Mammary epithelial cell (primary cell): ENCODE data around the gene SLC49A4.

Experiments used
- CTCF ChIP-seq, 2 donors: IDR thresholded peaks in 1 of 2; conservative IDR thresholded peaks in 1 of 2; 2 replicates each; pipeline ENCODE4 v1.5.1; 2011 to 2012; ENCODE audit warnings: inconsistent platforms in 2 of 2, low read length in 2 of 2, mild to moderate bottlenecking in 2 of 2, control low read depth in 1 of 2, low read depth in 1 of 2; ENCODE audit not compliant: insufficient read depth in 1 of 2; ENCODE audit errors: extremely low read depth in 1 of 2
- EZH2 ChIP-seq: IDR thresholded peaks from 2 replicates; pipeline ENCODE4 v1.6.1; 2012; ENCODE audit warnings: low read length, inconsistent platforms, borderline replicate concordance

- TF ChIP-seq CTCF (conservative IDR thresholded peaks at IDR 0.05 in 1 of 2, IDR thresholded peaks at IDR 0.05 in 1 of 2; ENCODE audit: extremely low read depth in 1 of 2, insufficient read depth in 1 of 2, low read depth in 1 of 2, low read length in 2 of 2) (no peak), EZH2 (no peak)
These were observed 122.5 kb downstream of the SLC49A4 start for GRCh38 chr3:122917412-122917811.
